ENCODE data around the gene EYS. TPM values are rescaled to one million over a fixed set of nuclear protein-coding genes. Genes with fewer than 3 reads are reported as not detected.
A peak's percentile ranks its signal among the peaks of the same experiment; 100 is the strongest.

Gene EYS
- total and polyA plus RNA-seq, 2 experiments from 2014 or later: under 0.01 to 0.15 TPM

DNA sequence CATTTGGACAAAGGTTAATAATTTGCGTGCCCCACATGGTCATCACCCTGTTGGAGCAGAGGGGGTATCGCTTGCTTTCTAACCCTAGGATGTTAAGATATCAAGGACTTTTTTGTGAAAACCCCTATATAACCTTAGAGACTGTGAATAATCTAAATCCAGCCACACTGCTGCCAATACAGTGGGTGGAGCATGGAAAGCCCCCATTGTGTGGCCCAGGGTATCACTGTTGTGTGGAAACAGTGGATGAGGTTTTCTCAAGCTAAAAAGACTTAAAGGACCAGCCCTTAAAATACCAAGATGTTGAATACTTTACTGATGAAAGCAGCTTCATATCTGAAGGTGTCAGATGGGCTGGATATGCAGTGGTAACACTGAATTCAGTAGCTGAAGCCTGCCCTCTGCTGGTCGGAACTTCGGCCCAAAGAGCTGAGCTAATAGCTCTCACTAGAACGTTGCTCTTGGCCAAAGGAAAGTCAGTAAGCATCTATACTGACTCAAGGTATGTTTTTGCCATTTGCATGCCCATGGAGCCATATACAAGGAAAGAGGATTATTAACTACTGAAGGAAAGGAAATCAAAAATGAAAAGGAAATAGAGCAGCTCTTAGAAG lies 1376.2 kb downstream of the EYS start:
- peak; percentile 79 to 83 for DNase-seq (ENCODE audit: low read depth in 1 of 2, low spot score in 1 of 2)
- Histone ChIP-seq H3K27me3 (no peaks in the 10 kb centered on the region), H3K27ac (no peak overlapping the region), H3K4me3 (no peak overlapping the region), H3K4me1 (ENCODE audit: low read depth) (no peaks in the 10 kb centered on the region), H3K36me3 (no peaks in the 10 kb centered on the region), H3K9me3 (ENCODE audit: low read depth) (no peaks in the 10 kb centered on the region)
- TF ChIP-seq CTCF (IDR thresholded peaks at IDR 0.05; ENCODE audit: low read depth, low read length): peak; percentile 76

DNA sequence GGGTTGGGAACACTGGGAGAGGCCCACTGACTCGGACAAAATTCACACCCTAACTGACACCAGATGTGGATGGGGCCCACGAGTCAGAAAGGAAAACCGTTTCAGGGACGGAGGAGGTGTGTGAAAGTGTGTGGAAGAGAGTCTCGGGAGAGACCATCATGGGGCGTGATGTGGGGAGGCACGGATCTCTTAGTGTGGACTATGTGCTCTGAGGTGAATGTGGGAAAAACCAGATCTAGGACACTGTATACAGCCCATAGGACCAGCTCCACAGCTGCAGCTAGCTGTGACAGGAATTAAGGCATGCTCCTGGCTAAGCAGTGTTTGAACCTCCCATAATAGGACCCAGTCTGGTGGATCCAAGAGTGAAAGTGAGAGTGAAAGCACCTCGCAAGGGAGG lies 1380.1 kb downstream of the EYS start:
- no peaks in the 10 kb centered on the region for H3K27me3 ChIP-seq
- TF ChIP-seq CTCF (IDR thresholded peaks at IDR 0.05; ENCODE audit: low read depth, low read length): no peak
- no peak overlapping the region for H3K27ac ChIP-seq
- no peaks in the 10 kb centered on the region for H3K9me3 ChIP-seq (ENCODE audit: low read depth)
- H3K4me3 ChIP-seq: no peak overlapping the region
- H3K4me1 ChIP-seq (ENCODE audit: low read depth): no peaks in the 10 kb centered on the region
- no peak for DNase-seq (ENCODE audit: low read depth in 1 of 2, low spot score in 1 of 2)
- no peaks in the 10 kb centered on the region for H3K36me3 ChIP-seq

- no peak for DNase-seq (ENCODE audit: low read depth in 1 of 2, low spot score in 1 of 2)
- H3K27ac ChIP-seq: no peak overlapping the region
- H3K36me3 ChIP-seq: no peaks in the 10 kb centered on the region
- H3K9me3 ChIP-seq (ENCODE audit: low read depth): no peaks in the 10 kb centered on the region
- no peaks in the 10 kb centered on the region for H3K4me1 ChIP-seq (ENCODE audit: low read depth)
- no peak for TF ChIP-seq CTCF (IDR thresholded peaks at IDR 0.05; ENCODE audit: low read depth, low read length)
- no peaks in the 10 kb centered on the region for H3K27me3 ChIP-seq
- no peak overlapping the region for H3K4me3 ChIP-seq
These were observed 1381.9 kb downstream of the EYS start for GRCh38 chr6:64325093-64325492.

- Histone ChIP-seq H3K36me3 (no peaks in the 10 kb centered on the region), H3K9me3 (ENCODE audit: low read depth) (no peaks in the 10 kb centered on the region)
- no peak for TF ChIP-seq CTCF (IDR thresholded peaks at IDR 0.05; ENCODE audit: low read depth, low read length)
These were observed 1396.8 kb downstream of the EYS start for GRCh38 chr6:64310214-64310613.

GRCh38 chr6:64301307-64302236 lies 1405.5 kb downstream of the EYS start:
- H3K27me3 ChIP-seq: no peaks in the 10 kb centered on the region
- TF ChIP-seq CTCF (IDR thresholded peaks at IDR 0.05; ENCODE audit: low read depth, low read length): no peak
- DNase-seq (ENCODE audit: low read depth in 1 of 2, low spot score in 1 of 2): no peak
- no peak overlapping the region for H3K27ac ChIP-seq
- no peak overlapping the region for H3K4me3 ChIP-seq
- no peaks in the 10 kb centered on the region for H3K36me3 ChIP-seq
- no peaks in the 10 kb centered on the region for H3K4me1 ChIP-seq (ENCODE audit: low read depth)
- no peaks in the 10 kb centered on the region for H3K9me3 ChIP-seq (ENCODE audit: low read depth)

More at GRCh38 chr6:64310214-64310613, 1396.8 kb downstream of the EYS start:
- Histone ChIP-seq H3K4me1 (ENCODE audit: low read depth) (no peaks in the 10 kb centered on the region), H3K27me3 (no peaks in the 10 kb centered on the region), H3K4me3 (no peak overlapping the region), H3K27ac (no peak overlapping the region)
- DNase-seq (ENCODE audit: low read depth in 1 of 2, low spot score in 1 of 2): no peak

Data from cardiac muscle cell (in vitro differentiated cells and primary cell).